ENCODE measurements around the gene MIS12. TPM values are rescaled to one million over a fixed set of nuclear protein-coding genes. Genes with fewer than 3 reads are reported as not detected.

Gene MIS12
- 9.6 to 20.3 TPM (median 18.0 TPM) in 5 replicates for total RNA-seq (2022; extraction: Qiagen RNA extraction; ENCODE audit: low read depth)

GRCh38 chr17:5486206-5487124 is at the start of gene MIS12:
TSS of gene MIS12 (plus strand) at chr17:5486566. CDS start at chr17:5488863, 2,297 bp downstream.

GRCh38 chr17:5438716-5439445 is 47.5 kb upstream of the MIS12 start, which contains the start of gene C1QBP:
TSS of gene C1QBP (minus strand) at chr17:5439155. CDS start at chr17:5439073, 82 bp downstream.

DNA sequence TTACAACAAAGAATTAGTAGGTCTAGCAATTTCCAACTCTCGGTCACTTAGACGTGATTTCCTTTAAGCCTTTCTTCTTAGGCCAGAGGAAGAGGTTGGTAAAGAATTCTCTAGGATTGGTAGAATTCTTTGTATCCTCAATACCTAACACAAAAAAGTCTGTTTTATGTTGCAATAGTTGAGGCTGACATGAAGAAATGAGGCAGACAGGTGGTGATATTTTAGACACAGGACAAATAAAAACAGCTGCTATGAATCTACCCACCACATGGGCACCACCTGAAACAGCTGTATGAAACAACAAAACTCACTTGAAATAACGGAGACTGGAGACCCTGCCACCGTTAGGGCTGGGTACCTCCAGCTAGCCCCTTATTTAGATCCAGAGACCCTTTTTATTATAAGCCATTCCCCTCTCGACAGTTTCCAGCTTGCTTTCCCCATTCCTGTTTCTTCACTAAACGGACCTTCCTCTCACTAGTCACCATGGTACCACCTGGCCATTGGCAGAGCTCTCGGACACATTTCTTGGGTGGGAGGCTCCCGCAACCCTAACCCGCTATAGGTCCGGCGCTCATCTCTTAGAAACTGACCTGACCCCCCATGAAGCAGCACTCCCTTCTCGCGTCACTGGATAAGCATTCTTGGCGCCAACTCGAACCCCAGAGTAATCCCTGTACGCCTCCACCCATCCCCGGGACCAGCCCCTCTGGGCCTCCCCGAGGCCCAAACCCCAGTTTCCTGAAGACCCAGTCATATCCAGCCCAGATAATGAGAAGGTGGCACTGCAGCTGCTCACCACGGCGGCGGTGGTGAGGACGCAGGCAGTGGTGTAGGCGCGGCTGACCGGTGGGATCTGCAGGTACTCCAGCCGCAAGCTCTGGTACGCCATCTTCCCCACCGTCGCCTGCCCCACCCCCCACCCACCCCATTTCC is 828 bp upstream of the MIS12 start, which contains the start of gene DERL2:
TSS of gene DERL2 (minus strand) at position 909 of the 936 bp plus-strand sequence. CDS start at position 892, 17 bp downstream.

Other genes with a start within 250 kb of the MIS12 start
- 38.7 to 47.0 TPM (median 42.5 TPM) in 5 replicates for gene RABEP1, start 204.3 kb upstream of the MIS12 start, total RNA-seq (2022; extraction: Qiagen RNA extraction; ENCODE audit: low read depth)
- gene NUP88, start 66.9 kb upstream of the MIS12 start, total RNA-seq (2022; extraction: Qiagen RNA extraction; ENCODE audit: low read depth) = 82.9 to 123 TPM (median 93.9 TPM) in 5 replicates
- 34.3 to 46.6 TPM (median 38.9 TPM) in 5 replicates for gene RPAIN, start 66.4 kb upstream of the MIS12 start, total RNA-seq (2022; extraction: Qiagen RNA extraction; ENCODE audit: low read depth)
- gene C1QBP, start 47.4 kb upstream of the MIS12 start, total RNA-seq (2022; extraction: Qiagen RNA extraction; ENCODE audit: low read depth) = 528 to 692 TPM (median 587 TPM) in 5 replicates
- gene DHX33, start 17.6 kb upstream of the MIS12 start, total RNA-seq (2022; extraction: Qiagen RNA extraction; ENCODE audit: low read depth) = 22.2 to 31.3 TPM (median 29.0 TPM) in 5 replicates
- 96.5 to 111 TPM (median 103 TPM) in 5 replicates for gene DERL2, start 388 bp upstream of the MIS12 start, total RNA-seq (2022; extraction: Qiagen RNA extraction; ENCODE audit: low read depth)
- 2.4 to 4.9 TPM (median 2.8 TPM) in 5 replicates for gene NLRP1, start 97.9 kb downstream of the MIS12 start, total RNA-seq (2022; extraction: Qiagen RNA extraction; ENCODE audit: low read depth)